Measurements from ENCODE around the gene DNAH10.
"Not testable (repeated sequence)": the region's sequence is repeated elsewhere in the genome, so short reads cannot be mapped to it uniquely, and the experiment has no call there.

The DNAH10 gene

DNA sequence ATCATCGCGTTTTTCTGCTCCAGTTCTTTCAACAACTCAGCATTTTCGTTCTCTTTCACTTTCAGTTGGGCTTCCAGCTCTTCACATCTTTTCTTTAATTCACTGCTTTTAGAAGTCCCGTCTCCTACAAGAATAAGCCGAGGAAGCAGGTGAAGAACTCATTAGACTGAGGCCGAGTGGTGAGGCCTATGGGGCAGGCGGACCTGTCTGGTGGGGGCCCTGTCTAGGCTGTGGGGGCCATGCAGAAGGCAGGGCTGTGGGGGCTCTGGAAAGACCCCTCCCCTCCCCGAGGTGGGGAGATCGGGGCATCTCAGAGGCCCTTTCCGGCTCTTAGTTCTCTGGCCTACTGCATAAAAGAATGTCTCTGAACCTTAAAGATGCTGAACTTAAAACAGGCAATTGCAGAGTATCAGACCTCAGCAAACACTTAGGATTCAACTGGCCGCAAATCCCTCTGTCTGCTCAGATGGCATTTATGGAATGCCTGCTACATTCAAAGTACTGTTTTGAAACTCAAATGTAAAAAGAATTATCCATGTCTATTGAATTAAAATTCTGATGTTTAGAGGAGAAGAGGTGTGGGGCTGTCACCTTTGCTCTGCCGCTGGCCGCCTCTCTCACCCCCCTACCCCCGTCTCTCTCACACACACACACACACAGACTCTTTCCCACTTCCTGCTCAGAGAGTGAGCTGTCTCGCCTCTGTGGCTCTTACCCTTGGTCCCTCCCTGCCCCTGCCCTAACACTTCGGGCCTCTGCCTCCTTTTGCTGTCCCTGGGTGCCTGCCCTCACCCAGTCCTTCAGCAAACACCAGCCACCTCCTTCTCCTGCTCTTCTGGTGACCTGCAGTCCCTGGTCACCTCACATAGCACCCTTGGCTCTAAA lies 175.8 kb downstream of the DNAH10 start:
- DNase-seq, result peak; percentile 38

DNA sequence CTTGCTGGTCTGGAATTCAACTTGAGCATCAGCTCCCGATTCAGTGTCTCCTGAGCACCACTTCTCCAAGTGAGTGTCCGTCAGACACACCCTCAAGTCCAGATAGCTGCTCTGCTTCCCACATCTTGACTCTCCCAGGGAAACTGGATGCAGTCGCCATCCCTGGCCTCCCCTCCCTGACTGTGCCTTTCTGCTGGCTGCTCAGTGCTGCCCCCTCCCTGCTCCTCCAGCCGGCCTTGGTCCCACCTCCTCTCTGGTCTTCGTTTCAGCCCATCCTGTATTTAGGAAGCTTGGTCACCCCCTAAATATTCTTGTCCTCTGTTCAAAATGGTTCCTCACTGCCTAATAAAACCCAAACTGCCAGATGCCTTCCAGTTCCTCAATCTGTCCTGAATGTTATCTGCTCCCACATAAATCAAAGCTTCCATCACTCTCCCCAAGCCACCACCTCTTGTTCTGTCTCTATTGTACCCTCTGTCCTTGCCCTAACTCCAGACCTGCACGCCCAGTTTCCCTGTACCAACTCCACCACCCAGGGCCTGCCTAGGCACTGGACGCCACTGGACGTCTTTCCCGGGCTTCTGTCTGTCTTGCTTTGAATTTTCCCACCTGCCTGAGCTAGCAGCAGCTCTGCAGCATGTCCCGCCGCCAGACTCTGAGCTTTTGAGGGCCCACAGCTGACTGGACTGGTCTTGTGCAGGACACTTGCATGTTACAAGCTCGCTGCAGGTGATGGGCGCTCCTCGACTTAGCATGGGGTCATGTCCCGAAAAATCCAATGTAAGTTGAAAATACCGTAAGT lies 176.8 kb downstream of the DNAH10 start:
- DNase-seq, result peak; percentile 16

DNA sequence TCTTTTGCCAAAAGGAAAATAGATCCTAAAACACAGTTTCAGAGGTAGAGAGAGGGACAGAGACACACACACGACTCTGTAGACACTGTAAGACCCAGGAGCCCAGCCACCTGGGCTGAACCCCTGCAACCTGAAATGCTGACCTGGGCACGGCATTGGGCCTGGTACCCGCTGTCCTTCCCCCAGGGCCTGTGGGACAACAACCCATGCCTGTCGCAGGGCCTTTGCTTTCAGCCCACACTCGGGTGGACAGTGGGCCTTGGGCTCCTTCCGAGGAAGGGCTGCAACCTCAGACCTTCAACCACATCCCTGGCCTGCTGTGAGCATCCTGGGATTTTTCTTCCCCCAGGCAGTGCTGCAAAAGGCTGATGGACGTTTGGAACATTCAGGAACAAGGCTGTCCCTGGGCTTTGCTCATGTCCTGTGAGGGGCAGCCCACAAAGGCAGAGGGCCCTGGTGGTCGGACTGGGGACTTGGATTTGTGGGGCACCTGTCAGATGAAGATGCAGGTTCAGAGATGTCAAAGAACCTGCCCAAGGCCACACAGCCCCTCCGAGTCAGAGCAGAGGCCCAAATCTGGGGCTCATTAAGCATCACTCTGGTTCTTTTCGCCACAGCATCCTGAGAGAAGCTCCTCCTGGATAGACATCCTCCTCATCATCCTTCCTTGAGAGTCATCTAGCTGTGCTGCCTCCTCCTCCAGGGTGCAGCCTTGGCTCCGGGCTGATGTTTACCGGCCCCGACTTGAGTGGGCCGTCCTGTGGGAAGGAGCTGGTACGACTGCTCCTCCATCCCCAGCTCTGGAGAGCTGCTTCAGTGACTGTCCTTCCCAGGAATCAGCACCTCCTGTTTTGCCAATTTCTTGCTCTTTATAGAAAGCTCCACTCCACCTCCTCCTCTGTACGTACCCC lies 177.9 kb downstream of the DNAH10 start:
- no peak for DNase-seq

DNA sequence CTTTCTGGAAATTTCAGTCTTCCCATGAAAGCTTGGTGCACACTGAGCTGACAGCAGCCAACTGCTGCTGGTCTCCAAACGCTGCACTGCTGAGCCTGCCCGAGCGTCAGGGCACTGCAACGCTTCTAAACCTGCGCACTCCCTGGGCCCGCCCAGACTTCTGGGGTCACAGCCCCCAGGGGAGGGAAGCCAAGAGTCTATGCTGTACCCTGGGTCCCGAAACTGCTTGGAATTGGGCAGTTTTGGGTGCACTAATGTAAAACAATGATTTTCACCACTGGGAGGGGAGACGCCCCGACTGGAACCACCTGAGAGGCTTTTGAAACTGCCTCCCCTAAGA lies 178.5 kb downstream of the DNAH10 start:
- DNase-seq, result no peak

DNA sequence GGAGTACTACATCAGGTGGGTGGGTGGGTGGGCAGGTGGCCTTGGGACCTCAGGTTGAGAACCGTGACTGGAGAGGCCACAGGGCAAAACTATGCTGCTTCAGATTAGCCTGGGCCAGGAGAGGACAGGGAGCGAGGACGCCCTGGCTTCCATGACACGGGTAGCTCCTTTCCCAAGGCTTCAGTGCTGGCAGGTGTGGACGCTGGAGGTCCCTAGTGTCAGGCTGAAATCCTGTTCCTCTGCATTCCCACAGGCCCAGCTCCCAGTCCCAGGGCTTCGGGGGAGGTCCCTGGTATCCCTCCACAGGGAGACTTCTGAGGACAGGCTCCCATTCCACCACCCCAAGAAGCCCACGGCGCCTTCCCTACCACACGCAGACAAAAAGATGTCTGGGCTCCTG lies 178.9 kb downstream of the DNAH10 start:
- DNase-seq, result no peak

DNA sequence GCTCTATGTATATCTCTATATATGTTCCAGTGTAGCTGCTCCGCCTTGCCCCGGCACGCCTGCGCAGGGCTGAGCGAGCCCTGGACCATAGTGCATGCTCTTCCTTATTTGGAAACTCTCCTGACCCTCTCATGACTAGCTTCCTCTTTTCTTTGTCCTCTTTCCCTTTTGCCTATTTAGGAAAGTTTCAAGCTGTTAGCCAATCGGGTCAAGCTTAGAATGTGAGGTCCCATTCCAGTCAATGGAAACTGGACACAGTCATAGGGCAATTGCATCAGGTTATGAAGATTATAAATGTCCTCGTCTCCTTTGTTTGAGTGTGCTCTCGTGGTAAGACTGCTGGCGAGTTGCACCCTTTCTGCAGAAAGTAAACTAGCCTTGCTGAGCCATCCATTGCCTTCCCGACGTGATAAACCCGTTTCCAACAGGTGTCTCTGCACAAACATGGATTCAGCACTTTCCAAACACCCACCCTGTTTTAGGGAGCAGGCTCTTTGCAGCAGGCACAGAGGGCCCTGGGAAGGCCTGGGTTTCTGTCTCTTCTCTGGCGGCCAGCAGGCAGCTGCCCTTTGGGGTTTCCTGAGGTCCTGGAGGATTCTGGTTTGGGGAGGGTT lies 179.6 kb downstream of the DNAH10 start:
- no peak for DNase-seq

DNA sequence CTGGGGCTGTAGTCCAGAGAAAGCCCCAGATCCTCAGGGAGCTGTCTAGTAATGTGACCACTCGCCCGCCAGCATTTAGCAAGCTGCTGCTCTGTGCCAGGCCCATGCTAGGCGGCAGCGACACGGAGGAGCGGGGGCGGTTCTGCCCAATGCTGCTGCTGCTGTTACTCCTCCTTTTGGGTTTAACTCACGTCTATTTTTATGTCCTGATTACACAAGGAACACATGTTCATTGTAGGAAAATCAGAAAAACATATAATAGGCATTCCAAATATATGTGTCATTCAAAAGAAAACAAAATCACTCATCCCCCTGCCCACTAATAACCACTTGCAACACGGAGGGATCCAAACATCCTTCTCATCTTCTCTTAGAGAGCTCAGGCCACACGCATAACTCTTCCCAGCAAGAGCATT lies 180.1 kb downstream of the DNAH10 start:
- peak; percentile 92 for DNase-seq

DNA sequence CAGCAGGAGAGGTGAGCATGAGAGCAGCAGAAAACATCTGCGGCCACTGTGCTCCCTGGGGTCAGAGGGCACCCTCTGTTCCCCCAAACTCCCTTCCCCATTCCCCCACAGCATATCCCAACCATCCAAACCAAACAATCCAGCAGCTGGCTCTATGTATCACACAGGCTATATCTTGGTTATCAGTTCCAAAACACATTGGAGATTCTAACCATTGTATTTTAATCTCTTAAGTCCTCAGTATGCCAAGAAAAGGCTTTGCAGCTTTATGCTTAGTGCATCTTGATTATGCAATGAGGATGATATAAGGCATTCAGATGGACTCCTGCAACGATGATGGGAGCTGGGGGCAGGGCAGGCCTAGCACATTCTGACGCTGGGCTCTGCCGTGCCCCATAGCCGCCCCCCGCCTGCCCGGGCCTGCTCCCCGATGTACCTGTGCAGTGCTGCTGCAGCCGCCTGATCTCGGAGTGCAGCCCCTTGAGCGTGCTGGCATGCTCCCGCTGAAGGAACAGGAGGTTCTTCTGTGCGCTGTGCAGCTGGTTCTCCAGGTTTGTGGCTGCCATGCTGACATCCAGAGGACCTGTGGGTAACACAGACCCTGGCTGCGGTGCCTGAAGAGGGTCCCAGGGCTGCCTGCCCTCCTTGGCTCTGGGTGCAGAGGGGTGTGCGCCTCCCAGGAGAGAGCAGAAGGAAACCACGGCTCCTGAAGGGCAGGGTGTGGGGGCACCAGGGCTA lies 181.0 kb downstream of the DNAH10 start:
- DNase-seq, result peak; percentile 26

DNA sequence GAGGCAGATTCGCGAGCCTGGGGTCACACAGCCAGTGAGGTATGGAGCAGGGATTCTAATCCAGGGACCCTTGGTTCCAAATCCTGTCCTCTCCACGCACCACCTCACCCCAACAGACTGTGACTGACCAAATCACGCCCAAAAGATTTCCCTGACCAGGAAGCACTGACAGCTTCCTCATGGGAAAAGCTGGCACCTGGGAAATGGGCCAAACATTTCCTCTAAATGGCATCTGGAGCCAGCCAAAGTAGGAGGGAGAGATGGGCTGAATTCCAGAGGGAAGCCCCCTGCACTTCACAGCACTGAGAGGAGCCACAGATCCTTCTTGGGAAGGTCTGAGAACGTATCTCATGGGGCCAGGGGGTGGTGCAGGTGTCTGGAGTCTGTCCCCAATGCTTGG lies 181.7 kb downstream of the DNAH10 start:
- no peak for DNase-seq

DNA sequence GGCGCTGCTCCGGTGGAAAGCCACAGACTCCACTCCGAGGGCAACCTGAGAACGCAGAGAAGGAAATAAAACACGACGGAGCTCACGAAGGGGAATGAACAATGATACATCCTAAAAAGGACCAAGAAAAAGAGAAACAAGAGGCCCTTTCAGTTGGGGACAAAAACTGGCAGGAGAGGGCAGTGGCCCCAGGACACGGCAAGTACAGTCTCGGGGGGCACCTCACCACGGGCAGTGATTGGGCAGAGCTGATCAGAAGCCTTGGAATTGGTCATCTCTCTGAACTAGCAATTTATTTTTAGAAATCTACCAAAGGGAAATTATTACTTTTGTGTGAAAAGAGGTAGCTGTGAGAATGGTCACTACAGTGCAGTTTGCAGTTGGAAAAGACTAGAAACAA lies 182.6 kb downstream of the DNAH10 start:
- no peak for DNase-seq

DNA sequence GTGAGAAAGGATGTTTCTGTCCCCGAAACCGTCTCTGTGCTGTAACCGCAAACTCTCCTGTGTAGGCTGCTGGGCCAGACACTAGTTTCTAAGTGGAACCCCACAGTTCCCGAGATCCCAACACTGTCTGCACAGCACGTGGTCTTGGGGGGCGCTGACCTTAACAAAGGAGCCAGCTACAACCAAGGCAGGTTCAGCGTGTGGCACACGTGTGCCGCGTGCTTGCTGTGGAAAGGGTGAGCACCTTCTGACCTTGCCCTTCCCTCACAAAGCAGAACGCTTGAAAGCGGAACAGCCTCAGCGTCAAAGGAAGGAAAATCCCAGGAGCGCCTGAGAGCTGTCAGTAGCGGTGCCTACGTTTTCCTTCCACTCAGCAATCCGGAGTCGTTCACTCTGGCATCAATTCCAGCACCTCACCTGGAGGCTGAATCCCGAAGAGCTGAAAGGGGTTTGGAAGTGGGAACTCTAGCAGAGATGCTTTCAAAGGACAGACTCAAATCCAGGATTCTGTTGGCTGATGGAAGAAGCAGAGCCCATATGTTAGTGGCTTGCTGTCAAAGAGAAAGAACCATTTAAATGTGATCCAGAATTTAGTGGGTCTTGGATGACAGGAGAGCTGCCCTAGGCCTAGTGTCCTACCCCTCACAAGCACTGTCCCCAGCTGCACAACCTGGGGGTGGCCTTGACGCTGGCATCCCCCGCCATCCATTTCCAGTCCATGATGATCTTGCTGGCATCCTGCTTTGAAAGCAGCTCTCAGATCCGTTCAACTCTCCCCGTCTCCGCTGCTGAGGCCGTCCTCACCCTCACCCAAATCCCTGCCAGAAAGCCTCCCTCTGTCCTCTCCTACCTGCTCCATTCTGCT lies 183.4 kb downstream of the DNAH10 start:
- DNase-seq, result no peak

DNA sequence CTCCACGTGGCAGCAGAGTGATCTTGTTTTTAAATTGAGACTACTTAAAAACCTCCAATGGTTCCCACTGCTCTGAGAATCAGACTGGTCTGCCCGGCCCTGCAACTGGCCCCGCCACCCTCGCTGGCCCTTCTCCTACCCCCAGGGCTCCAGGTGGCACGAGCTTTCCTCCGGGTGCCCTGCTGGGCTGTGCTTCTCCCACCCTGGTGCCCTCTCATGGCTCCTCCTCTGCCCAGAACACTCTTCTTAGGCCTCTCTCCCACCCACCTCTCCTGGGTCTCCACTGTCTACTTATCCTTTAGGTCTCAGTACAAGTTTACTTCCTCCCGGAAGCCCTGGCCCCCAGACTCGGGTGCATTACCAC lies 184.0 kb downstream of the DNAH10 start:
- no peak for DNase-seq

DNA sequence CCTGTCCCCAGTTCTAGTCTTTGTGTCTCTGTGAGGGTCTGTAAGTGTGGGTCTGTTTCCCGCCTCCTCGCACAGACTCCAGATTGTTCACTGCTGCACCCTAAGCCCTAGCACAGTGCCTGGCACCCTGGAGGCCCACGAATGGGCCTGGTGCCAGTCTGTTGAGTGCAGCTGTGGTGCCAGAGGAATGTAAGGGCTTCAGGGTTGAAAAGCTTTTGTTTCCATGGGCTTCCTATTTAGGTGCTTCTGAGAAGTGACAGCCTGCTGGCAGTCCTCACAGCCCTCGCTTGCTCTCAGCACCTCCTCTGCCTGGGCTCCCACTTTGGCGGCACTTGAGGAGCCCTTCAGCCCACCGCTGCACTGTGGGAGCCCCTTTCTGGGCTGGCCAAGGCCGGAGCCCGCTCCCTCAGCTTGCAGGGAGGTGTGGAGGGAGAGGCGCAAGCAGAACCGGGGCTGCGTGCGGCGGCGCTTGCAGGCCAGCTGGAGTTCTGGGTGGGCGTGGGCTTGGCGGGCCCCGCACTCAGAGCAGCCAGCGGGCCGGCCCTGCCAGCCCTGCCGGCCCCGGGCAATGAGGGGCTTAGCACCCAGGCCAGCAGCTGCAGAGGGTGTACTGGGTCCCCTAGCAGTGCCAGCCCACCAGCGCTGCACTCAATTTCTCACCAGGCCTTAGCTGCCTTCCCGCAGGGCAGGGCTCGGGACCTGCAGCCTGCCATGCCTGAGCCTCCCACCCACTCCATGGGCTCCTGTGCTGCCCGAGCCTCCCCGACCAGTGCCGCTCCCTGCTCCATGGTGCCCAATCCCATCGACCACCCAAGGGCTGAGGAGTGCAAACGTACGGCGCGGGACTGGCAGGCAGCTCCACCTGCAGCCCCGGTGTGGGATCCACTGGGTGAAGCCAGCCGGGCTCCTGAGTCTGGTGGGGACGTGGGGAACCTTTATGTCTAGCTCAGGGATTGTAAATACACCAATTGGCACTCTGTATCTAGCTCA lies 184.7 kb downstream of the DNAH10 start:
- not testable (repeated sequence) for DNase-seq

DNA sequence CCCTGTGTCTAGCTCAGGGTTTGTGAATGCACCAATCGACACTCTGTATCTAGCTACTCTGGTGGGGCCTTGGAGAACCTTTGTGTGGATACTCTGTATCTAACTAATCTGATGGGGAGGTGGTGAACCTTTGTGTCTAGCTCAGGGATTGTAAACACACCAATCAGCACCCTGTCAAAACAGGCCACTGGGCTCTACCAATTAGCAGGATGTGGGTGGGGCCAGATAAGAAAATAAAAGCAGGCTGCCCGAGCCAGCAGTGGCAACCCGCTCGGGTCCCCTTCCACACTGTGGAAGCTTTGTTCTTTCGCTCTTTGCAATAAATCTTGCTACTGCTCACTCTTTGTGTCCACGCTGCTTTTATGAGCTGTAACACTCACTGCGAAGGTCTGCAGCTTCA lies 185.4 kb downstream of the DNAH10 start:
- DNase-seq, result not testable (repeated sequence)

DNA sequence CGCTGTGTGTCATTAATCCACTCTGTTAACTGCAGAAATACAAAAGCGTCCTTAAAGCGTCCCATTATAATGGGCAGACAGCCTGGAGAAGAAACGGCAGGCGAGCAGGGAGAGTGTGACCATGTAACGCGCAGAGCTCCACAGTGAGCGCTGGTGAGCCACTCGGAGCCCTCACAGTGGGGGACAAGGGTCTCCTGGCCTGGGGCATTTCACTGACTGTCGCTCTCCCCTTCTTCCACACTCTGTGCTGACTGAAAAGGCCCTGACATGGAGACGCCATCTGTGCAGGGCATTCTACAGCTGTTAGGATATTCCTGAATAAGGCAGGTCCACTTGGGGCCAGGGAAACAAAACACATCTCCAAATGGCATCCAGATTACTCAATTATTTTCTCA lies 186.3 kb downstream of the DNAH10 start:
- DNase-seq, result no peak

DNA sequence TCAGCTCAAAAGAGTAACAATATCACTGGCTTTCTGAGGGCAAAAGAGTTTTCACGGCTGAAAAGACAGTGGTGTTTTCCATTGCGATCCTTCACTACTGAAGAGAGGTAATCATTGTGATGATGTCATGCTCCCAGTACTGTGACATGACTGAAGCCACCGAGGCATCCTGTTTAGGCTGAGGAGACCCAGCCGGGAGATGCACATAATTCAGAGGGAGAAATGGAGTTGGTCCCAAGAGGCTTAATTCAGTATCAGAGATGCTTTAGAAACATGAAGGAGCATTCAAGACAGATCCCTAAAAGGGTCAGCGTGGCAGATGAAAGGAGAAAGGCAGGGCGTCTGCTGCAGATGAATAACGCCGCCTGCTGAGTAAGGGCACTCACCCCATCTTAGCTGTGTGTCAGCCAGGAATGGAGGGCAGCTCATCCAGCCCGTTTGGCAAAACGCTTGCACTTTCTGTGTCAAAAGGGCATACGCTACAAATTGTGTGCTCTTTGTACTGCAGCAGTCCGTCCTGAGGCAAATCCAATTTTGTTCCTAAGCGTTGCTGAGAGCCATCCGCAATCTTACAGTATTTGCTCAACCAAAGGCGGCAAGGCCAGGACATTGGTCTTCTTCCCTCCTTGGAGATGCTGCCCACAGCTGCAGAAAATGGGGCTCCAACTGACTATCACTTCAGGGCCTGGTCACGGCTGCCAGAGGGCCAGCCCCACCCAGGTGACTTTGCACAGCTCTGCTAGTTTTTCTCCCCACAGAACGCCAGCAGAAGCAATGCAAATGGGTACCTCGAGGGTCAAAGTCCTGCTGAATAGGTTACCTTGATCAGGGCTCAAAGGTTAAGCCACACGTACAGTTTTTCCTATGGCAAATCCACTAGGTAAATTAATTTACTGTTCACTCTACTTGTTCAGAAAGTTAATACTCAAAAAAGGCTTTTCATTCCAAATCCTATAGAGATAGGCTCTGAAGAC lies 187.0 kb downstream of the DNAH10 start:
- no peak for DNase-seq

DNA sequence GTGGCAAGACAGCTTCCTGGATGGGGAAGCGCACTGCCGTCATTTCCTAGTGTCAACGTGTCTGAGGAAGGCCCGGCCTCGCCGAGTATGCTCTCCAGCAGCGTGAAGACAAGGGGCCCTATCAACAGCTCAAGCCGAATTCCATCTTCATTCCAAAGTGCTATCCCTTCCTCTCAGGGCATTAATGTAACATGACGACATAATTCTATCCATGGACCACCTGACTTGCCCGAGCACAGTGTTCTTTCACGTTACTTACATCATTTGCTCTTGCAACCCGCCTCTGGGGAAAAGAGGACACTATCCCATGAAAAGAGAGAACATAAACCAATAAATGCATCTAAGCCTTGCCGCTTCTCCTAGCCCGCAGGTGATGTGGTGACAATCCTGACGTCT lies 187.7 kb downstream of the DNAH10 start:
- no peak for DNase-seq
